Measurements from ENCODE around the gene ACBD4. TPM values are rescaled to one million over a fixed set of nuclear protein-coding genes. Genes with fewer than 3 reads are reported as not detected.

The ACBD4 gene
- total RNA-seq, 1 donor from 2014 or later, result 11.3 TPM

- peak overlapping the region; percentile 50 for H3K4me3 ChIP-seq (ENCODE audit: low read depth, low read length)
- TF ChIP-seq CTCF (conservative IDR thresholded peaks at IDR 0.05; ENCODE audit: low read depth, low read length), result peak; percentile 24
- peak; percentile 70 for DNase-seq (ENCODE audit: low read depth)
These were observed 37.2 kb downstream of the ACBD4 start for GRCh38 chr17:45172541-45173286.

GRCh38 chr17:45175759-45176115, 40.2 kb downstream of the ACBD4 start:
- no peak for TF ChIP-seq CTCF (conservative IDR thresholded peaks at IDR 0.05; ENCODE audit: low read depth, low read length)
- no peak for DNase-seq (ENCODE audit: low read depth)

GRCh38 chr17:45177563-45177962, 42.1 kb downstream of the ACBD4 start:
- no peak overlapping the region for H3K4me3 ChIP-seq (ENCODE audit: low read depth, low read length)
- DNase-seq (ENCODE audit: low read depth), result no peak
- no peak for TF ChIP-seq CTCF (conservative IDR thresholded peaks at IDR 0.05; ENCODE audit: low read depth, low read length)

More at GRCh38 chr17:45175759-45176115, 40.2 kb downstream of the ACBD4 start:
- H3K4me3 ChIP-seq (ENCODE audit: low read depth, low read length), result no peak overlapping the region

GRCh38 chr17:45184144-45184543, 48.7 kb downstream of the ACBD4 start:
- no peak for DNase-seq (ENCODE audit: low read depth)
- no peak for TF ChIP-seq CTCF (conservative IDR thresholded peaks at IDR 0.05; ENCODE audit: low read depth, low read length)
- H3K4me3 ChIP-seq (ENCODE audit: low read depth, low read length), result no peak overlapping the region

GRCh38 chr17:45186801-45187354, 51.4 kb downstream of the ACBD4 start:
- TF ChIP-seq CTCF (conservative IDR thresholded peaks at IDR 0.05; ENCODE audit: low read depth, low read length), result no peak
- DNase-seq (ENCODE audit: low read depth), result no peak
- H3K4me3 ChIP-seq (ENCODE audit: low read depth, low read length), result no peak overlapping the region

GRCh38 chr17:45189009-45189408, 53.5 kb downstream of the ACBD4 start:
- TF ChIP-seq CTCF (conservative IDR thresholded peaks at IDR 0.05; ENCODE audit: low read depth, low read length), result no peak
- no peak for DNase-seq (ENCODE audit: low read depth)
- H3K4me3 ChIP-seq (ENCODE audit: low read depth, low read length), result no peak overlapping the region

Measured in epithelial cell of proximal tubule (primary cell).